OCI-LY1 (cell line): ENCODE data around the gene CPEB4.

Experiments used
- H2AFZ ChIP-seq: fragments of 200-600 bp; sonication (generic), shearing (Covaris generic); 2 replicates; pipeline ENCODE4 v1.6.0; 2014; ENCODE audit warnings: antibody characterized with exemption, mild to moderate bottlenecking, low read length
- H3F3A ChIP-seq: fragments of 200-600 bp; sonication (generic), shearing (Covaris generic); 2 replicates; pipeline ENCODE4 v1.6.0; 2014; ENCODE audit warnings: mild to moderate bottlenecking, antibody characterized with exemption, low read length, moderate library complexity; ENCODE audit not compliant: insufficient read depth
- H3K27ac ChIP-seq: fragments of 200-600 bp; sonication (generic); 2 replicates; pipeline ENCODE4 v1.5.1; 2014; ENCODE audit warnings: low read length, mixed run types, mild to moderate bottlenecking, low read depth; ENCODE audit not compliant: poor library complexity, severe bottlenecking
- H3K27me3 ChIP-seq: fragments of 200-600 bp; sonication (generic); 2 replicates; pipeline ENCODE4 v1.6.0; 2014; ENCODE audit warnings: antibody characterized with exemption, mild to moderate bottlenecking, low read length, moderate library complexity; ENCODE audit not compliant: insufficient read depth
- H3K36me3 ChIP-seq: fragments of 200-600 bp; sonication (generic); 2 replicates; pipeline ENCODE4 v1.6.1; 2014; ENCODE audit warnings: mild to moderate bottlenecking, antibody characterized with exemption, low read length, moderate library complexity, mixed read lengths; ENCODE audit not compliant: insufficient read depth
- H3K4me1 ChIP-seq: fragments of 200-600 bp; sonication (generic); 2 replicates; pipeline ENCODE4 v1.5.1; 2014; ENCODE audit warnings: mild to moderate bottlenecking, low read length, moderate library complexity; ENCODE audit not compliant: insufficient read depth, severe bottlenecking
- H3K4me2 ChIP-seq: fragments of 200-600 bp; sonication (generic), shearing (Covaris generic); 2 replicates; pipeline ENCODE4 v1.6.1; 2014; ENCODE audit warnings: low read length
- H3K4me3 ChIP-seq: fragments of 200-600 bp; sonication (generic); 2 replicates; pipeline ENCODE4 v1.5.1; 2014; ENCODE audit warnings: low read length, low read depth, mild to moderate bottlenecking, mixed read lengths; ENCODE audit not compliant: poor library complexity, severe bottlenecking
- H3K79me2 ChIP-seq: fragments of 200-600 bp; shearing (Covaris generic); 2 replicates; pipeline ENCODE4 v1.6.1; 2016; ENCODE audit warnings: mixed run types, low read length, mixed read lengths; ENCODE audit not compliant: insufficient read depth
- H3K9ac ChIP-seq: fragments of 200-600 bp; sonication (generic), shearing (Covaris generic); 2 replicates; pipeline ENCODE4 v1.6.1; 2014; ENCODE audit warnings: mild to moderate bottlenecking, low read length, mixed read lengths
- H3K9me2 ChIP-seq: fragments of 200-600 bp; sonication (generic), shearing (Covaris generic); 2 replicates; pipeline ENCODE4 v1.6.1; 2014; ENCODE audit warnings: low read depth, mild to moderate bottlenecking, low read length, mixed read lengths
- H3K9me3 ChIP-seq: fragments of 200-600 bp; shearing (Covaris generic); 2 replicates; pipeline ENCODE4 v1.6.1; 2014; ENCODE audit warnings: low read length, mixed read lengths
- H4K20me1 ChIP-seq: fragments of 200-600 bp; sonication (generic), shearing (Covaris generic); 2 replicates; pipeline ENCODE4 v1.6.0; 2016; ENCODE audit warnings: mild to moderate bottlenecking, low read length; ENCODE audit not compliant: insufficient read depth
- CTCF ChIP-seq: fragments of 200-600 bp; sonication (generic), shearing (Covaris generic); IDR thresholded peaks from 2 replicates; pipeline ENCODE4 v1.5.1; 2017; ENCODE audit warnings: mild to moderate bottlenecking, antibody characterized with exemption, low read length, moderate library complexity, mixed read lengths
- EZH2 ChIP-seq: fragments of 200-600 bp; sonication (generic), shearing (Covaris generic); IDR thresholded peaks from 2 replicates; pipeline ENCODE4 v1.8.0; 2017; ENCODE audit warnings: borderline replicate concordance, mixed run types, mild to moderate bottlenecking, antibody characterized with exemption, low read length, moderate library complexity, mixed read lengths

CPEB4 gene

GRCh38 chr5:173859408-173860159 is 28.6 kb upstream of the CPEB4 start:
- H3K36me3 ChIP-seq = no peaks in the 10 kb centered on the region
- H3K4me2 ChIP-seq = no peak overlapping the region
- H3K9me2 ChIP-seq = no peaks in the 10 kb centered on the region
- no peak overlapping the region for H3K27ac ChIP-seq
- H3K9ac ChIP-seq = no peak overlapping the region
- no peaks in the 10 kb centered on the region for H3K79me2 ChIP-seq
- no peaks in the 10 kb centered on the region for H3K27me3 ChIP-seq
- peaks cover 8% of the 10 kb centered on the region for H3K4me1 ChIP-seq
- TF ChIP-seq EZH2 (no peak), CTCF (no peak)
- no peaks in the 10 kb centered on the region for H4K20me1 ChIP-seq
- no peaks in the 10 kb centered on the region for H3K9me3 ChIP-seq
- H2AFZ ChIP-seq = no peak overlapping the region
- H3F3A ChIP-seq = no peaks in the 10 kb centered on the region
- no peak overlapping the region for H3K4me3 ChIP-seq

- H4K20me1 ChIP-seq = no peaks in the 10 kb centered on the region
- H2AFZ ChIP-seq = no peak overlapping the region
- no peaks in the 10 kb centered on the region for H3K9me3 ChIP-seq
- no peak overlapping the region for H3K4me3 ChIP-seq
- H3K27me3 ChIP-seq = no peaks in the 10 kb centered on the region
- TF ChIP-seq EZH2 = no peak
- no peak for TF ChIP-seq CTCF
- H3K9ac ChIP-seq = no peak overlapping the region
- H3K36me3 ChIP-seq = no peaks in the 10 kb centered on the region; the same call in 1 of the 2 replicates
- no peak overlapping the region for H3K4me2 ChIP-seq
- H3K9me2 ChIP-seq = no peaks in the 10 kb centered on the region
- H3K79me2 ChIP-seq = no peaks in the 10 kb centered on the region
- H3K4me1 ChIP-seq = peaks cover 23% of the 10 kb centered on the region
- H3F3A ChIP-seq = no peaks in the 10 kb centered on the region
- no peak overlapping the region for H3K27ac ChIP-seq
Observed at GRCh38 chr5:173862047-173862477, 26.1 kb upstream of the CPEB4 start.

GRCh38 chr5:173863359-173863758 is 24.8 kb upstream of the CPEB4 start:
- Histone ChIP-seq H3K9ac (no peak overlapping the region), H3F3A (no peaks in the 10 kb centered on the region), H3K27me3 (no peaks in the 10 kb centered on the region), H3K27ac (no peak overlapping the region), H3K9me3 (no peaks in the 10 kb centered on the region), H3K4me3 (no peak overlapping the region), H3K79me2 (no peaks in the 10 kb centered on the region), H3K4me1 (peaks cover 26% of the 10 kb centered on the region), H3K36me3 (no peaks in the 10 kb centered on the region; the same call in 1 of the 2 replicates), H4K20me1 (no peaks in the 10 kb centered on the region), H2AFZ (no peak overlapping the region), H3K9me2 (no peaks in the 10 kb centered on the region), H3K4me2 (no peak overlapping the region)
- no peak for TF ChIP-seq EZH2
